ENCODE data around the gene CLN3.
"Not testable (repeated sequence)": the region's sequence is repeated elsewhere in the genome, so short reads cannot be mapped to it uniquely, and the experiment has no call there.

Gene CLN3

GRCh38 chr16:28513484-28514181 lies 21.8 kb upstream of the CLN3 start:
- DNase-seq: no peak

DNA sequence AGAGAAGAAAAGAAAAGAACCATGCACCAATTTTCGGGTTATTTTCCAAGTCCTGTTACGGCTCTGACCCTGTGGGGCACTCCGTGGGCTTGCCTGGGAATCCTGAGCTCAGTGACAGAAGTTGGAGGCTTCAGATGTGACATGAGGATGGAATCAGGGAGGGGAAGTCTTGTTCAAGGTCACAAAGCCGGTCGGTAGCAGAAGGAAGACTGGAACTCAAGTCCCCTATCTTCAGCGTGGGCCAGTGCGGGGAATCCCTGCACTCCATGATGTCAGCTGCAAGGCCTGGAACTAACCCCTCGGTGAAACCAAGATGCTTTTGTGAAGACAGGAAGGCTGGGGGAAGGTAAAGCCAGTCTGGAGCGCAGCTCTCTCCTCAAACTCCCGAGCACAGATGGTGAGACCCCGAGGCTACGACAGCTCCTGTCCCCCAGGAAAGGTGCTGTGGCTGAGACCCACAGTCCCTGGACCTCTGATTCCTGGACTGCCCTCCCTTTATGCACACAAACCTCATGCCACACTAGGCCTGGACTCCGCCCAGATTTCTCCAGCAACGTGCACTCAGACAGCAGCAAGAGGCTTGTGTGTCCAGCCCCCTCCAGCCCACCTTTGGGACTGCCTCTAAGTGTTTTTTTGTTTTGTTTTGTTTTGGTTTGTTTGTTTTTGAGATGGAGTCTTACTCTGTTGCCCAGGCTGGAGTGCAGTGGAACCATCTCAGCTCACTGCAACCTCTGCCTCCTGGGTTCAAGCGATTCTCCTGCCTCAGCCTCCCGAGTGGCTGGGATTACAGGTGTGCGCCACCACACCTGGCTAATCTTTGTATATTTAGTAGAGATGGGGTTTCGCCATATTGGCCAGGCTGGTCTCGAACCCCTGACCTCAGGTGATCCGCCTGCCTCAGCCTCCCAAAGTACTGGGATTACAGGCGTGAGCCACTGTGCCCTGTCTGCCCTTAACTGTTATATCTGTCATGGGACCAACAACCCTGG lies 20.2 kb upstream of the CLN3 start:
- DNase-seq: no peak

DNA sequence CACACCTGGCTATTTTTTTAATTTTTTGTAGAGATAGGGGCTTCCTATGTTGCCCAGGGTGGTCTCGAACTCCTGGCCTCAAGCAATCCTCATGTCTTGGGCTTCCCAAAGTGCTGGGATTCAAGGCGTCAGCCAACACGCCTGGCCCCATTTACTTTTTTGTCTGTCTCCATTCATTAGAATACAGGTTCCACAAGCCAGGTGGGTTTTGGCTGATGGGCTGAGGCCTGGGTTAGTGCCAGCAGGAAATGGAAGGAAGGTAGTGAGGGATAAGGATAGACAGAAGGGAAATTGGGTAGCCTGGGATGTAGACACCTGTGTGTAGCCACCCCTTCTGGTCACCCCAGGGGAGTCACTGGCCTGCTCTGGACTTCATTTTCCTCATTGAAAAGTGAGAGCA lies 19.2 kb upstream of the CLN3 start:
- DNase-seq: no peak

DNA sequence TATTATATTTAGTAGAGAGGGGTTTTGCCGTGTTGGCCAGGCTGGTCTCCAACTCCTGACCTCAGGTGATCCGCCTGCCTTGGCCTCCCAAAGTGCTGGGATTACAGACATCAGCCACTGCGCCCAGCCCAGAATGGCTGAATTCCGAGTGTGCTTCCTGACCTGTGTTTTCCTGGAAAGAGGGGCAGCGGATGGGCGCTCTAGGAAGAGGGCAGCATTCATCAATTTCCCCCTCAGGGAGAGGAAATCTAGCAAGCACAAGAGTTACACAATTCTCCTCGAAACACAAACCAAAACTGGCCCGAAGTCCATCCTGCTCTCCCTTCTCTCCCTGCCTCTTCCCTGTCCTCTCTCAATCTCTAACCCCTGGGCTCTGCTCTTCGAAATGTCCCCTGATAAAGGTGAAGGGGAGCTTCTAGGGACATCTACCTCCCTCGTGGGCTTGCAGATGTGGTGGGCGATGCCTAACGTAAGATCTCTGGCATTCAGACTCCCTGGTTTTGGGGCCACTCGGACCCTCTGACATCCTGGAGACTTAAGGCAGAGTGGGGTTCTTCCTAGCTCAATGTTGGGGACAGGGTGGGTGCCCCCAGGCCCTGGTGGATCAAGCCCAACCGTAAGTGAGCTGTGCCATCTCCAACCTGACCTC lies 13.7 kb upstream of the CLN3 start:
- DNase-seq: no peak

DNA sequence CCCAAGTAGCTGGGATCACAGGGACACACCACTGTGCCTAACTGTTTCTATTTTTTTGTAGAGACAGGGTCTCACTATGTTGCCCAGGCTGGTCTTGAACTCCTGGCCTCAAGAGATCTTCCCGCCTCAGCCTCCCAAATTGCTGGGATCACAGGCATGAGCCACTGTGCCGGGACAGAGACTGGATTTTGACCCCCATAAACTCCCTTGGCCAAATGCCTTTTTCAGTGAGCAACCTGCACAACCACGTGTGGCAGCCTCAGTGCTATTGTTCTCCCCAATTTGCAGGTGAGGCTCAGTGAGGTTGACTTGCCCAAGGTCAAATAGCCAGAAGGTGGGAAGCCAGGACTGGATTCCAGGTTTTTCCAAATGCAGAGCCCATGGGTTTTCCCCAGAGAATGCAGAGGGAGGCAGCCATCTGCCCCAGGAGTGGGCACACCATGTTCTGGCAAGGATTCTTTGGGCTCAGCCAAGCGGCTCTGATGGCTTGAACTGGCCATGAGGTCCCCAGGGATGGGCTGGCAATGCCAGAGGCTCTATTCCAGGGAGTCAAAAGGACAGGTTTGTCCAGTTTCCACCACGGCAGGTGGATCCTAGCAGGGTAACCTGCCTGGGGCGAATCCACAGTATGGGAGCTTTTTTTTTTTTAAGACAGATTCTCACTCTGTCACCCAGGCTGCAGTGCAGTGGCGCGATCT lies 13.0 kb upstream of the CLN3 start:
- DNase-seq: no peak

- DNase-seq: no peak
Measured at GRCh38 chr16:28503470-28504259, 11.8 kb upstream of the CLN3 start.

GRCh38 chr16:28502290-28502689 lies 10.4 kb upstream of the CLN3 start:
- DNase-seq: no peak

DNA sequence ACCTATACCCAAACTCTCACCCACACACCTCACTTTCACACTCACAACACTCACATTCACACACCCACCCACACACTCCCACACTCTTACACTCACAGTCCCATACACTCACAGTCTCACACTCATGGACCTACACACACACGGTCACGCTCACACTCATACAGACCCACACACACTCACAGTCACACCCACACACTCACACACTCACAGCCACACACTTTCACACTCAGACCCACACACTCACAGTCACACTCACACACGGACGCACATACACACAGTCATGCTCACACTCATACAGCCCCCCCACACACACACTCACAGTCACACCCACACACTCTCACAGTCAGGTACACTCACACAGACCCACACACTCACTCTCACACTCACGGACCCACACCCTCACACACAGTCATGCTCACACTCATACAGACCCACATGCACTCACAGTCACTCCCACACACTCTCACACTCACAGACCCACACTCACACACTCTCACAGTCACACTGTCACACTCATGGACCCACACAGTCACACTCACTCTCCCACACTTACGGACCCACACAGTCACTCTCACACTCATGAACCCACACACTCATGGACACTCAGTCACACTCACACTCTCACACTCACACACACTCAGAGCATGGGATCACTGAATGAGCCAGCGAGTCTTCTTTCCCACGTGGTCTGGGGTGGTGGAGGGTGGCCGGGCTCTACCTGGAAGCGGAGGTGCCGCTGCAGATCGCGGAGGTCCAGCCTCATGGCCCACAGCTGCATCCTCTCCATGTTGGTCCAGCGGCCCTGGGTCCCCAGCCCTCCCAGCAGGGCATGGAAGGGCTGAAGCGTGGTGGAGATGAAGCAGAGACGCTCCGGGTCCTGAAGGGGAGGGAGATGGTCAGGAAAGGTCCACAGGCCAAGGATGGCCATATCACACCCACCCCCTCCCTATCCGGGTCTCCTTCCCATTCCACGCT lies 9.7 kb upstream of the CLN3 start:
- DNase-seq: no peak

DNA sequence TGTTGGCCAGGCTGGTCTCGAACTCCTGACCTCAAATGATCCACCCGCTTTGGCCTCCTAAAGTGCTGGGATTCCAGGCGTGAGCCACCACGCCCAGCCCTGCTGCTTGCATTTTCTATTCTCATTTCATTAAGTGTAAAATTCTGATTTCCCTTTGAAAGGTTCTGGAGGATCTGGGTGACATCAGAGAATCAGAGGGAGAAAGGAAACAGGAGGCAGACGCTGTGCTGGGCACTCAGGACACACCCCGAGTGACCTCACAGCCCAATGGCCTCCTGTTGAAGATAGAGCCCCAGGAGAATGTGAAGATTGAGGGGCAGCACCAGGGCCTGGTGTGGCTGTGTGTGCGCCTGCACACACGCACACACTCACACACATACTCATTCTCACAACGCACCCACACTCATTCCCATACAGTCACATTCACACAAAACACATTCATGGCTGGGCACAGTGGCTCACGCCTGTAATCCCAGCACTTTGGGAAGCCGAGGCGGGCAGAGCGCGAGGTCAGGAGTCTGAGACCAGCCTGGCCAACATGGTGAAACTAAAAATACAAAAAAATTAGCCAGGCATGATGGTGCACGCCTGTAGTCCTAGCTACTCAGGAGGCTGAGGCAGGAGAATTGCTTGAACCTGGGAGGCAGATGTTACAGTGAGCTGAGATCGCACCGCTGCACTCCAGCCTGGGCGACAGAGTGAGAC lies 8.8 kb upstream of the CLN3 start:
- DNase-seq: not testable (repeated sequence)

DNA sequence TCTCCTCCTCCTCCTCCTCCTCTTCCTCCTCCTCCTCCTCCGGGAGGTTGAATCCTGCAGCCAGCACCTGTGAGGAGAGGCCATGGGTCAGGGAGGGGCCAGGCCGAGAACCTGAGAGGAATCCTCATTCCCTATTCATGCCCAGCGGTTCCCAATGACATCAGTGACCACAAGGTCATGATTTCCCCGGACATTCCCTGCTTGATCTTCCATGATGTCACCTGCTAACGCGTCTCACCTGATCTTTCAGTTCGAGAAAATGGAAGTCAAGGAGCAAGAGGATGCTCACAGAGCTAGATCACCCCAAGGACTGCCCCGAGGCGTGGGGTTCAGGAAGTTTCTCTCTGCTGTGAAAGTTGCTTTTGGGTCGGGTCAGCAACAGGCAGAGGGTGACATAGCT lies 8.0 kb upstream of the CLN3 start:
- no peak for DNase-seq

DNA sequence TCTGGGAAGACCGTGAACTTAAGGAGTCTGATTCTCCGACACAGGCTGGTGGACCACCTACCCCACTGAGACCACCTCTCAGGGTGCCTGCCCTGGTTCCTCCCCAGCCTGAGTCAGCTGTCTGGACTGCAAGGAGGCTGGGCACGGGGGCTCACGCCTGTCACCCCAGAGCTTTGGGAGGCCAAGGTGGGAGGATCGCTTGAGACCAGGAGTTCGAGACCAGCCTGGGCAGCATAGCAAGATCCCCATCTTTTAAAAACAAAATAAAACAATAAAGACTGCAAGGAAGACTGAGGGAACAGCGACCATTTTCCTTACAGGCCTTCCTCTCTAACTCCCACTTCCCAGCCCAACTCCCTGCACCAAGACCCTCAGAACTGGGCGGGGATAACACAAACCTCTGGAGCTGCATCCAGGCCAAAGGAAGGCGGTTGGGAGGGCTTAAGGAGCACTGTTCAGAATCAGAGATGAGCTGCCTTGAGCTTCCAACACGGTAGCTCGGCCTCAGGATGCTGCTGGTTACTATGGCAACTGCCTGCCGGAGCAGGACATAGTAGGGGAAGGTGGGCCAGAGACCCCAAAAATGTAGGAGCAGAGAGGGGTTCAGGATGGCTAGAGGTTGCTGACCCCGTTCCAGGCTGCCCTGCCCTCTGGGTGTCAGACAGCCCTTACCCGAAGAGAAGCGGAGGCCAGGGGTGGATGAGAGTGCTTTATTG lies 7.0 kb upstream of the CLN3 start:
- DNase-seq: no peak

DNA sequence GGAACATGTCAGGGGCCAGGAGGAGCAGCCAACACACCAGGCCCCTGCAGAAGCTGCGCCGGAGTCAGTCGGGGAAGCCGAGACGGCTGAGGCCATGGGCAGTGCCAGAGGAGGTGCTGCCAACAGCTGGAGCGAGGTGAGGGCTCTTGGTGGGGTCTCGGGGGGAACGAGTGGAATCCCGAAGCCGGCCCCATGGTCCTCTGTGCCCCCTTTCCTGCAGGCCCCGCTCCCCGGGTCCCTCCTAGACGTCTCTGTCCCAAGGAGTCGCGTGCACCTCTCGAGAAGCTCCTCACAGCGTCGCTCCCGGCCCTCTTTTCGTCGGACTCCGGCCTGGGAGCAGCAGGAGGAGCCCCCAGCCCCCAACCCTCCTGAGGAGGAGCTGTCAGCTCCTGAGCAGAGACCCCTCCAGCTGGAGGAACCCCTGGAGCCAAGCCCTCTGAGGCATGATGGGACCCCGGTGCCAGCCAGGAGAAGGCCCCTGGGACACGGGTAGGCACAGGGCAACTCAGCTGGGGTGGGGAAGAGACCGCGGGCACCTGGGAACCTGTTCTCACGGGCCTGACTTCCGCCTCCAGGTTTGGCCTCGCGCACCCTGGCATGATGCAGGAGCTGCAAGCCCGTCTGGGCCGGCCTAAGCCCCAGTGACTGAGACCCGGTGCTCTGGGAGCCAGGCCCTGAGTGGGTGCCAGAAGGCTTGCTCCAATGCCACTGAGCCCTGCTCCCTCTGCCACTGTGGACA lies 6.2 kb upstream of the CLN3 start:
- no peak for DNase-seq

DNA sequence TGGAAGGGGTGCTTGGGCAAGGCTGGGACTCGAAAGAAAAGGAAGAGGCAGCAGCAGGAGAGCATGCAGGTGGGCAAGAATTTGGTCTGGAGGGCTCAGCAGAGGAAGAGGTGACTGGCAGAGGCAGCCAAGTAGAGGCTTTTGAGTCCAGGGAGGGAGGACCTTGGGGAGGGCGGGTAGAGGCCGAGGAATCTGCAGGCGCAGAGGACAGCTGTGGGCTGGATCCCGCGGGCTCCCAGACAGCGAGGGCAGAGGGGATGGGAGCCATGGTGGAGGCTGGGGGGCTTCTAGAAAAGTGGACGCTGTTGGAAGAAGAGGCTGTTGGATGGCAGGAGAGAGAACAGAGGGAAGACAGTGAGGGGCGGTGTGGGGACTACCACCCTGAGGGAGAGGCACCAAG lies 5.5 kb upstream of the CLN3 start:
- DNase-seq: no peak

GRCh38 chr16:28496844-28497243 lies 5.0 kb upstream of the CLN3 start:
- DNase-seq: no peak

- DNase-seq: no peak
Measured at GRCh38 chr16:28495795-28496749, 4.2 kb upstream of the CLN3 start.

DNA sequence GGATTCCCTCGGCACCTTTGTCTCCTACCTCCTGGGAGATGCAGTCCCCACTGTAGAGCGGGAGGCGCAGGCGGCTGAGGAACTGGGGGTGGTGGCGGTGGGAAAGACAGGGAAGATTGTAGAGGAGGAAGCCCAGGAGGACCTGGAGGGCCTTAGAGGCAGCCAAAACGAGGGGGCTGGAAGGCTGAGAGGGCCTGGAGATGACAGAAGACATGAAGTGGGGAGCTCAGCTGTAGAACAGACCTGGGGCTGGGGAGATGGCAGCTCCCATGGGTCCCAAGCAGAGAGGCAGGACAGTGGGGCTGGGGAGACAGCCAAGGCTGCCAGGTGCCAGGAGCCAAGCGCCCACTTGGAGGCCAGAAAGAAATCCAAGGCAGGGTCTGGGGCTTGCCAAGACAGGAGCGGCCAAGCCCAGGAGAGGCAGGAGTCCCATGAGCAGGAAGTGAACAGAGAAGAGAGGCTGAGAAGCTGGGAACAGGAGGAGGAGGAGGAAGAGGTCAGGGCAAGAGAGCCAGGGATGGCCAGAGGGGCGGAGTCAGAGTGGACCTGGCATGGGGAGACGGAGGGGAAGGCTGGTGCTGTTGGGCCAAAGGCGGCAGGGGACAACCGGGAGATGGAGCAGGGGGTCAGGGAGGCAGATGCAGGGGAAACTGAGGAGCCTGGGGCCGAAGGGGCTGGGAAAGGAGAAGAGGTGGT lies 3.4 kb upstream of the CLN3 start:
- no peak for DNase-seq
